ENCODE measurements around the gene SNAP25.

SNAP25 gene

DNA sequence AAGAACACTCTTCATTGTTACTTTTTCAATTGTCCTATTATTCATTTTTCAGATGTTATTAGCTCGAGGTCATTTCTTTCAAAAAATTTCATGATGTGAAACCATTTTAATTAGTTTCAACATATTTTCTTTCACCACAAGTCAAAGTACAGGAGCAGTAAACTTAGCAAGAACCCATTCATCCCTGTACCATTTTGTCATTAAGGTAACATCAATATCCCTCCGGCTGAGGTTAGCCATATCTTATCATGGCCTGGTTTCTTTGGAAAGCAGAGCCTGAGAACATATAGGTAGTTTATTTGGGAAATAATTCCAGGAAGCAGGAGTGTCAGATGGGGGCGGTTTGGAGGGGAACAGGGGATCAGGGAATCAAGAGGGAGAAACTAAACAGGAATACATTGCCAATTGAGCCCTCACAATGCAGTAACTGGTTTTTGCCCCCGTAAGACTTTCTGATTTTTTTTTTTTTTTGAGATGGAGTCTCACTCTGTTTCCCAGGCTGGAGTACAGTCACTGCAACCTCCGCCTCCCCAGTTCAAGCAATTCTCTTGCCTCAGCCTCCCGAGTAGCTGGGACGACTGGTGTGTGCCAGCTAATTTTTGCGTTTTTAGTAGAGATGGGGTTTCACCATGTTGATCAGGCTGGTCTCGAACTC lies 131.7 kb downstream of the SNAP25 start:
- H3K4me1 Mint-ChIP-seq: peaks cover 10% of the 10 kb centered on the region
- H3K4me3 Mint-ChIP-seq: no peak overlapping the region
- peak overlapping the region; percentile 52 for H3K27ac Mint-ChIP-seq
- no peaks in the 10 kb centered on the region for H3K36me3 Mint-ChIP-seq
- no peaks in the 10 kb centered on the region for H3K27me3 Mint-ChIP-seq
- no peaks in the 10 kb centered on the region for H3K9me3 Mint-ChIP-seq

DNA sequence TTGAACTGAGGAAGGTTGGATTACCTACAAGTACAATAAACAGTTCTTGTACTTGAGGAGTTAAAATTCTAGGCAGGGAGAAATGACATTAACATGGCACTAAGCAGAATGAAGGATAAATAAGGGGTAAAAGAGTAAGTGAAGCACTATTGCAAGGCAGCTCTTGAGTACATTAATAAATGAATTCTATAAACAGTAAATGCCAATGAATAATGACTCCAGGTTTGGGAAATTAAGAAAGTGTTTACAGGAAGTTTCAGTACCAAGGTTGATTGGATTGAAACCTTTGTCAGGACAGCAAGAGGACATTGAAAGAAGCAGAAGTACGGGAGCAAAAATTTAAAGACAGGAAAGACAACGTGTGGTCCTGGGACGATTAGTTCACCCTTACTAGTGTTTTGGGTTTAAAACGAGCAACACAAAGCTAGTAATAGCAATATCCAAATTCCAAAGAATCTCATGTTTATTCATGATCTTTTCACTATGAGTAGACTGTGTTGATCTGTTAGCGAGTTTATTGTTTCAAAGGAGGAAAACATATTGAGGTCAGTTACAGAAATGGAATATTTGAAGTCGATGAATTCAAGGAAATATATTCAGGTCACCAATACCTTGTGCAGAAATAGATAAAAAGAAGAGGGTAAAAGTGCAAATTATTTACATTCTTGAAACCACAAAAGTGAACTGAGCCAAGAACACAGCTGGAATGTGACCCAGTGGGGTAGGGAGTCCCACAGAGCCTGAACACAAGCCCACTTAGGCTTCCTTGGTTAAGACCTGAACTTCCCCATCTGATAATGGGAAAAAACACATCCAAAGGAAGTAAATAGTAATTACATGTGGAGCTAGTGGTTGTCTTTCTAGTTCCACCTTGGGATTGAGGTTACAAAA lies 134.5 kb downstream of the SNAP25 start:
- no peak overlapping the region for H3K4me3 Mint-ChIP-seq
- H3K36me3 Mint-ChIP-seq: no peaks in the 10 kb centered on the region
- no peaks in the 10 kb centered on the region for H3K9me3 Mint-ChIP-seq
- H3K27ac Mint-ChIP-seq: no peak overlapping the region
- H3K4me1 Mint-ChIP-seq: peaks cover 10% of the 10 kb centered on the region
- H3K27me3 Mint-ChIP-seq: peaks cover 4% of the 10 kb centered on the region

DNA sequence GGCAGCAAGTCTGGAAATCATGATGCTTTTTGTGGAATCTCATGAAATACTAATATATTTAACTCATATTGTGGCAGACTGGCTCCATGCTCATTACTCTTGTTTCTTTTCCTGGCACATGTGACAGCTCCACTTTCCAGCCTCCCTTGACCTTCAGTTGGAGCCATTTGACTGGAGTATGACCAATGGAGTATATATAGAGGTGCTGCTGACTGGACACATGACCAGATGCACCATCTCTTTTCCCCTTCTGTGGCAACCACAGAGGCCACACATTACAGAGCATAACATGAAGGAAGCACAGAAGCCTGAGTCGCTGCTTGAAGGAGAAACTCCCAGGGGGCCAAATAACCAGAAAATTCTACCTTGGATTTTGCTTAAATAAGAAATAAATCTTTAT lies 138.0 kb downstream of the SNAP25 start:
- Mint-ChIP-seq H3K27me3 (peaks cover 10% of the 10 kb centered on the region), H3K36me3 (no peaks in the 10 kb centered on the region), H3K4me3 (no peak overlapping the region), H3K9me3 (no peaks in the 10 kb centered on the region), H3K4me1 (no peaks in the 10 kb centered on the region), H3K27ac (no peak overlapping the region)
